T-helper 2 cell treated with Interferon-gamma antibody and Interleukin-4, amounts not matched to agents 5 μg/mL and 100 μg/mL, for 36 hours (primary cell): ENCODE measurements around the gene MUSK.
"Not testable (repeated sequence)": the region's sequence is repeated elsewhere in the genome, so short reads cannot be mapped to it uniquely, and the experiment has no call there.

Experiments used
- DNase-seq: peaks from one replicate; pipeline ENCODE4 v3.0.0; 2021; ENCODE audit warnings: low spot score
- H3K27ac Mint-ChIP-seq: one replicate; pipeline ENCODE4 v1.8.0; 2021; ENCODE audit warnings: mild to moderate bottlenecking, mixed read lengths
- H3K27me3 Mint-ChIP-seq: one replicate; pipeline ENCODE4 v1.8.0; 2021; ENCODE audit warnings: low read depth, mixed read lengths
- H3K36me3 Mint-ChIP-seq: one replicate; pipeline ENCODE4 v1.8.0; 2021; ENCODE audit warnings: low read depth, mixed read lengths
- H3K4me1 Mint-ChIP-seq: one replicate; pipeline ENCODE4 v1.8.0; 2021; ENCODE audit warnings: low read depth, mixed read lengths
- H3K4me3 Mint-ChIP-seq: one replicate; pipeline ENCODE4 v1.8.0; 2022; ENCODE audit warnings: mild to moderate bottlenecking, moderate library complexity, mixed read lengths
- H3K9me3 Mint-ChIP-seq: one replicate; pipeline ENCODE4 v1.8.0; 2021; ENCODE audit warnings: mixed read lengths

The MUSK gene

DNA sequence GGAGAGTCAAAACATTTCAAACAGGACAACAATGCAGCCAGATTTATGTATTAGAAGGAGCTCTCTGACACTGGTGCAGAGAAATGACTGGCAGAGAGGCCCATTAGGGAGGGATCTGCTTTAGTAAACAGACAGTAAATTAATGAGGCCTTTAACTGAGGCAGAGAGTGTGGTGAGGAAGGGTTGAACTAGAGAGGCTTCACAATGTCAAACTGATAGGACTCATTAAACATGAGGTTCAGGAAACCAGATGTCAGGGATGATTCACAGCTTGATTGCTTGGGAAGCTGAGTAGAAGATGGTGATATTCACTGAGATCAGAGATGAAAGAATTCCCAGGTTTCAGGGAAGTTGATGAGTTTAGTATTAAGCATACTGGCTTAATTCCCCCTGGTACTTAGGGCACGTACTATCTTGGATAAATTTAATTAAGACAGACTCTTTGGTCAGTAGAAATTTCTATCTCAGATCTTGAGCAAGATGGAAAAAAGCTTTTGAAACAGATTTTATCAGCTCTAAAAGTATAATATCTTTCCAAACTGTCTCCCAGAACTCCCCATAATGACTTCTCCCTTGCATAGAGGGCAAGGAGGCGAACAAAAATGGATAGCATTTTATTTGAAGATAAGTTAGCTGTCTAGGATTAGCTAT lies 8.6 kb upstream of the MUSK start:
- Mint-ChIP-seq H3K4me3 (no peak overlapping the region), H3K27ac (no peak overlapping the region), H3K4me1 (no peaks in the 10 kb centered on the region), H3K27me3 (no peaks in the 10 kb centered on the region), H3K9me3 (no peaks in the 10 kb centered on the region), H3K36me3 (no peaks in the 10 kb centered on the region)
- no peak for DNase-seq

DNA sequence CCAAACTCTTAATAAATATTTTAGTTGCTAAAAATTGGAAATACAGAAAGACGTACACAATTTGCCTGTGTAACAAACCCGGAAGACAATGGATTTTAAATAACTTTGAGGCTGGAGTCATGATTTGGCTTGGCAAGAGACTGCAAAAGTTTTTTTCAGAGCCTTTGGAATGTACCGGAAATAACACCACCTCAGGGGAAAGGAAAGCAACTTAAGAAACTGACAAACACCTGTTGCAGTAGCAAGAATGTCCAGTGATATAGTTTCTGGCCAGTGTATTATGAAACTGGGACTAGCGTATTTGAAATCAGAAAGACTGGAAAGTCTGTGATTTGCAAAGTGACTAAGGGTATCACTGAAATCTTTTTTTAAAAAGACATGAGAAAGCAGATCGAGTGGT lies 842 bp downstream of the MUSK start:
- Mint-ChIP-seq H3K27me3 (no peaks in the 10 kb centered on the region), H3K36me3 (no peaks in the 10 kb centered on the region)

DNA sequence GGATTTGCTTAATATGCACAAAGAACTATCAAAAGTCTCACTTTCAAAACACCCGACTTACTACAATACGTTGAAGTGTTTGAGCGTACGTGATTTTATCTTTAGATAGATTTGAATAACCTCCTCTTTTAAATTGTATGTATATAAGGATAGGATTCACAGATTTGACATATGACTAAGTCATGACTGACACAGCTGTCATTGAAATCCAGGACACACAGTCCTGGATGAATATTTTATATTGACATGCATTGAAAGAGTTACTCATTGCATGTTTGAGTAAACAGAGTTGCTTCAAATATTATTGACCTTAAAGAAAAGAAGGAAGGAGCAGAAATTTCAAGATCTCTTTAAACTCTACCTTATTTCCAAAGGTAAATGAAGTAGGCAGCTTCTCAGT lies 3.3 kb downstream of the MUSK start:
- DNase-seq, result no peak
- Mint-ChIP-seq H3K4me3 (no peak overlapping the region), H3K27me3 (no peaks in the 10 kb centered on the region), H3K9me3 (no peaks in the 10 kb centered on the region), H3K4me1 (no peaks in the 10 kb centered on the region), H3K27ac (no peak overlapping the region), H3K36me3 (no peaks in the 10 kb centered on the region)

More for the DNA sequence above, 842 bp downstream of the MUSK start:
- no peak overlapping the region for H3K4me3 Mint-ChIP-seq
- no peaks in the 10 kb centered on the region for H3K9me3 Mint-ChIP-seq
- no peaks in the 10 kb centered on the region for H3K4me1 Mint-ChIP-seq
- H3K27ac Mint-ChIP-seq, result no peak overlapping the region
- DNase-seq, result no peak

DNA sequence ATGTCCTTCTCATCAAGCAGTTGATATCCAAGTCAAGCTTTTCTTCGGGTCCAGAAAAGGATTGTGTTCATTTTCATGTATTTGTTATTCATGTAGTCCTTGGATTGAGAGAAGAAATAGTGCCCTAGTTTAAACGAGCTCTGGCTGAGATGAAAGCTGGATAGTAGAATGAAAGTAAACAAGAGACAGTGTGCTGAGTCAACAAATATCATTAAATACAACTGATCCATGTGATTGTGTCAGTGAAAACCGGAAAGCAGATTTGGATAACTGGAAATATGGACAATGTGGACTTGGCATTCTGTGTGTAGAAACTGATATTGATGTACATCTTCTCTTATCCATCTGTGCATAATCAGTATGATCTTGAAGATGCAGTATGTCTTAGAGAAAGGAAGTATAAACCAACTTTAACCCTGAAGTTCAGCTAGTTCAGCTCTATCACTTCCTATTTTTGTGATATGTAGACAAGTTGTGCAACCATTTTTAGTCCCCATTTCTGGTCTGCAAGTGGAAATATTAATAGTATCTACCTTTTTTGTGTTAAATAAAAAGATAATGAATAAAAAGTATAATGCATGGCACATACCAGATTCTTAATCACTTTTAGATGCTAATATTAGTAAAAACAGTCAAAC lies 4.4 kb downstream of the MUSK start:
- Mint-ChIP-seq H3K27me3 (no peaks in the 10 kb centered on the region), H3K4me1 (no peaks in the 10 kb centered on the region), H3K4me3 (no peak overlapping the region), H3K36me3 (no peaks in the 10 kb centered on the region), H3K9me3 (no peaks in the 10 kb centered on the region), H3K27ac (no peak overlapping the region)
- no peak for DNase-seq

DNA sequence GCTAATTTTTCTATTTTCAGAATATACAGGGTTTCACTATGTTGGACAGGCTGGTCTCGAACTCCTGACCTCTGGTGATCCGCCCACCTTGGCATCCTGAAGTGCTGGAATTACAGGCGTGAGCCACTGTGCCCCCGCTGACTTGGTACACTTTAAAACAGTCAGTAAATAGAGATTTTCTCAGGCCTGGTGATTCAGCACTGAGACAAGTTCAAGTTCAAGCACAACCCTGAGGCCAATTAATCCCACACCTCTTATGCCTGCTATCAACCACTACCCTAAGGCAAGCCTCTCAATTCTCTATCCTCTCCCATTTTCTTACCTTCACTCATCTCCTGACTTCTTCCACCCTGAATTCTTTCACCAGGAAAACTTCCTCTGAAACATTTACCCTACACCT lies 18.9 kb downstream of the MUSK start:
- Mint-ChIP-seq H3K4me3 (no peak overlapping the region), H3K36me3 (no peaks in the 10 kb centered on the region), H3K27ac (no peak overlapping the region), H3K9me3 (no peaks in the 10 kb centered on the region), H3K27me3 (no peaks in the 10 kb centered on the region), H3K4me1 (no peaks in the 10 kb centered on the region)
- no peak for DNase-seq

DNA sequence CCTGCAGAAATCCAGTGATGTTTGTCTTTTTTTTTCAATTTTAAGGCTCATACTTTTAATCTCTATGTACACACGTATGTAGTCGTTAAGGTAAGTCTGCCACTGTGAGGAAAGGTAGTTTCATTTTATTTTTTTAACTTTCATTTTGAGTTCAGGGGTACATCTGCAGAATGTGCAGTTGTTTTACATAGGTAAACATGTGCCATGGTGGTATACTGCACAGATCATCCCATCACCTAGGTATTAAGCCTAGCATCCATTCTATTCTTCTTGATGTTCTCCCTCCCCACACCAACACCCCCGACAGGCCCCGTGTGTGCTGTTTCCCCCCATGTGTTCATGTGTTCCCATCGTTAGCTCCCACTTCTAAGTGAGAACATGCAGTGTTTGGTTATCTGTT lies 19.7 kb downstream of the MUSK start:
- Mint-ChIP-seq H3K4me1 (no peaks in the 10 kb centered on the region), H3K27me3 (no peaks in the 10 kb centered on the region), H3K4me3 (no peak overlapping the region), H3K27ac (no peak overlapping the region), H3K9me3 (no peaks in the 10 kb centered on the region), H3K36me3 (no peaks in the 10 kb centered on the region)
- DNase-seq, result no peak

DNA sequence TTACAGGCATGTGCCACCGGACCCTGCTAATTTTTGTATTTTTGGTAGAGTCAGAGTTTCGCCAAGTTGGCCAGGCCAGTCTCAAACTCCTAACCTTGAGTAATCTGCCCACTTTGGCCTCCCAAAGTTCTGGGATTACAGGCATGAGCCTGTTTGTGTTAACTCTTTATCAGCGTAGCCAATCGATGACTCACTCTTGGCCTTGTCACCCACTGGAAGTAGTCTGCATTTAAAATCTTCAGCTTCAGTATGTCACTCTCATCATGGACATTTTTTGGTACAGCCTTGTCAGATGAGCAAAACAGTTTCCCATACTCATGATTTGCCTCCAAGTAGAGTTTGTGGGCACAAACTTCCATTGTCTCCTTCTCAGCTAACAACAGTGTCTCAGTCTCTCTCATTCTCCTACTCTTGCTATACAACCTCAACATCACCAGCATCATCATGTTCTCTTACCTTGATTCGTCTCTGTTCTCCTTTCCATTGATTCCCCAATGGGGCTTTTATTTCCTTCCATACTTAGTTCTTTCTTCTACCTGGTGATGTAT lies 22.5 kb downstream of the MUSK start:
- peak; percentile 15 for DNase-seq
- H3K27me3 Mint-ChIP-seq, result no peaks in the 10 kb centered on the region

DNA sequence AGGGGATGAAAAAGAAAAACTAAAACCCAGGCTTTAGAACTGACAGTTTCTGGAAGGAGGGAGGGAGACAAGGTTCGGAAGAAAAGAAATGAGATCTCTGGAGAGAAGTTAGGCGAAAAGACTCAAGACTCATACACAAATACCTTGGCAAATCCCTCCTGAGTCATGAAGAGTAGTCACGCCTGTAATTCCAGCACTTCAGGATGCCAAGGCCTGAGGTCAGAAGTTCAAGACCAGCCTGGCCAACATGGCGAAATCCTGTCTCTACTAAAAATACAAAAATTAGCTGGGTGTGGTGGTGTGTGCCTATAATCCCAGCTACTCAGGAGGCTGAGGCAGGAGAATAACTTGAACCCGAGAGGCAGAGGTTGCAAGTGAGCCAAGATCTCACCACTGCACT lies 27.3 kb downstream of the MUSK start:
- DNase-seq, H3K27me3 Mint-ChIP-seq, H3K36me3 Mint-ChIP-seq, H3K9me3 Mint-ChIP-seq, H3K27ac Mint-ChIP-seq, H3K4me1 Mint-ChIP-seq, H3K4me3 Mint-ChIP-seq: not testable (repeated sequence)

More for the DNA sequence above, 22.5 kb downstream of the MUSK start:
- Mint-ChIP-seq H3K36me3 (no peaks in the 10 kb centered on the region), H3K4me1 (no peaks in the 10 kb centered on the region), H3K27ac (no peak overlapping the region), H3K4me3 (no peak overlapping the region), H3K9me3 (no peaks in the 10 kb centered on the region)

DNA sequence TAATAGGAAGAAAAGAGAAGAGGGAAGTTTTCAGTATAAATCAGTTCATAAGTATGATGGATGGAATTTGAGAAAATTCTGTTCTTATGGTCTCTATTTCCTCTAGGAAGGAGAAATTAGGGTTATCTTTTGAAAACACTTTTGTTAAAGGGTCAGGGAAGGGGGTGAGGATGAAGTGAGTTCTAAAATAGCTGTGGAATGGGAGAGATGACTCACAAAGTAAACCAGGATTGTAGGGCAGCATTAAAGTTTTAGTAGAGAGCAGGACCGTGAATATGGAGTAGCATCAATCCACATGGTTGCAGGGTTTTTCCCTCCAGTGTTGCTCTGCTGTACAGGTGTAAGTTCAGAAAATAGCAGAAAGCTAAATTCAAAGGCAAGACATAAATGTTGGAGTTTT lies 32.4 kb downstream of the MUSK start:
- Mint-ChIP-seq H3K36me3 (no peaks in the 10 kb centered on the region), H3K9me3 (no peaks in the 10 kb centered on the region), H3K4me3 (no peak overlapping the region), H3K27me3 (no peaks in the 10 kb centered on the region), H3K27ac (no peak overlapping the region), H3K4me1 (no peaks in the 10 kb centered on the region)
- DNase-seq, result no peak

DNA sequence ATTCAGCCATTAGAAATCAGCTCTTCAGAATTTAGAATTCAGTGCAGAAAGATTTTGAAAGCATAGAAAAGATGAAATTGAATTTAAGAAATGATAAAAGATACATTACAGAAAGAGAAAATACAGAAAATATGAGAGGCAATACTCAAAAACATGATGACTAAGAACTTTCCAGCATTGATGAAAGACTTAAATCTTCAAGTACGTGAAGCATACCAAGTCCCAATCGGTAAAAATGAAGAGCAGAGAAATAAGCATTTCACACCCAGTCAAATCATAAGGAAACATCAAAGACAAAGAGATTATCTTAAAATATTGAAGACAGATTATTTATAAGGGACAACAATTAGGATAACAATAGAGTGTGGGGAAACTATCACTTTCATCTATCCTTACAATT lies 35.1 kb downstream of the MUSK start:
- Mint-ChIP-seq H3K27me3 (no peaks in the 10 kb centered on the region), H3K4me3 (no peak overlapping the region), H3K27ac (no peak overlapping the region)

DNA sequence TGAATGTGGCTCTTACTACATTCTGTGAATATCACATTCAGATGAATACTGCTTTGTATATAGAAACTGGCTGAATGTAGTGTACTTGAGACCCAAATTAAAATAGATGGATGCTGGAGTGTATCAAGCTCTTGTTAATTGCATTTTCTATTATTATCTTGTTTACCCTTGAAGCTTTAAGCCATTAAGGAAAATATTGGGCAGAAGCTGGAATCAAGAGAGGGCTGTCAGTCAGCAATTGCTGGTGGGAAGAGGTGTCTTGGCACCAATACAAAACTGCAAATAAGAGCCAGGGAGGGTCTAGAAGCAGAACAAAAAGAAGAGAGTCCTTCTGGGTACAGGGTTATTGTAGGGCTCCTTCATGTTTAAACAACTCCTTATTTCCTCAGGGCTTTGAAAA lies 38.8 kb downstream of the MUSK start:
- Mint-ChIP-seq H3K36me3 (no peaks in the 10 kb centered on the region), H3K4me1 (no peaks in the 10 kb centered on the region), H3K27ac (no peak overlapping the region), H3K4me3 (no peak overlapping the region), H3K27me3 (no peaks in the 10 kb centered on the region), H3K9me3 (no peaks in the 10 kb centered on the region)
- no peak for DNase-seq

More for the DNA sequence above, 35.1 kb downstream of the MUSK start:
- no peak for DNase-seq
- no peaks in the 10 kb centered on the region for H3K36me3 Mint-ChIP-seq
- no peaks in the 10 kb centered on the region for H3K9me3 Mint-ChIP-seq
- H3K4me1 Mint-ChIP-seq, result no peaks in the 10 kb centered on the region

DNA sequence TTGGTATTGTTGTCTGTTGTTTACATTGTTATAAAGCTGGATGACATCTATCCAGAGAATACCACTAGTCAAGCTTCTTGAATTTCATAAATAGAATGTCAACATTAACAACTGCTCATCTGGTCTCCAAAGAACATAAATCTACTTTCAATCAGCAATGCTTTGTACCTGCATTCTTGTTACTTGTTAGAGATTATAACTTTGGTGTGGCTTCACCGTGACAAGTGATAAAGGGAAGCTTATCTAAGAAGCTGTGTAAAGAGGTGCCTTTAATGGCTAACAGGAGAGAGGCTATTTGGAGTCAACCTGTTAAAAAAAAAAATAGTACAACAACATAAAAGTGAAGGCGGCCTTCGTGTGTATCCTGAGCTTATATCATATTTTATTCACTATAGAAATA lies 41.8 kb downstream of the MUSK start:
- H3K27me3 Mint-ChIP-seq, result no peaks in the 10 kb centered on the region
- no peaks in the 10 kb centered on the region for H3K36me3 Mint-ChIP-seq
- no peak for DNase-seq
- H3K4me3 Mint-ChIP-seq, result no peak overlapping the region
- H3K4me1 Mint-ChIP-seq, result no peaks in the 10 kb centered on the region
- no peak overlapping the region for H3K27ac Mint-ChIP-seq
- no peaks in the 10 kb centered on the region for H3K9me3 Mint-ChIP-seq

DNA sequence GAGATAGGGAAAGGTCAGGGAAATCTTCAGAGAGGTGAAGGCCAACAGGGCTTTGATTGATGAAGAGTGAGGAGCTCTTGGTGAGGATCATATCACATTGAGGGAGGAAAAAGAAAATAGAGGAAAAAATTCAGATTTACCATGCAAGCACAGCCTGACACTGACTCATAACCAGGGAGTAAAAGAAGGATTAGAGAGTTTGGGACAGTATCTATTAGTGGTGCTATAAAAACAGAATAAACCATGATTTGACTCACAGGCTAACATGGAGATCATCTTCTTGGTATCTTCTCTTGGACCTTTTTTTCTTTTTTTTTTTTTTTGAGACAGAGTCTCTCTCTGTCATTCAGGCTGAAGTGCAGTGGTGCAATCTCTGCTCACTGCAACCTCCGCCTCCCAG lies 44.4 kb downstream of the MUSK start:
- no peaks in the 10 kb centered on the region for H3K4me1 Mint-ChIP-seq
- no peaks in the 10 kb centered on the region for H3K27me3 Mint-ChIP-seq
- no peak overlapping the region for H3K27ac Mint-ChIP-seq
- no peaks in the 10 kb centered on the region for H3K36me3 Mint-ChIP-seq
- DNase-seq, result no peak
- no peaks in the 10 kb centered on the region for H3K9me3 Mint-ChIP-seq
- no peak overlapping the region for H3K4me3 Mint-ChIP-seq

DNA sequence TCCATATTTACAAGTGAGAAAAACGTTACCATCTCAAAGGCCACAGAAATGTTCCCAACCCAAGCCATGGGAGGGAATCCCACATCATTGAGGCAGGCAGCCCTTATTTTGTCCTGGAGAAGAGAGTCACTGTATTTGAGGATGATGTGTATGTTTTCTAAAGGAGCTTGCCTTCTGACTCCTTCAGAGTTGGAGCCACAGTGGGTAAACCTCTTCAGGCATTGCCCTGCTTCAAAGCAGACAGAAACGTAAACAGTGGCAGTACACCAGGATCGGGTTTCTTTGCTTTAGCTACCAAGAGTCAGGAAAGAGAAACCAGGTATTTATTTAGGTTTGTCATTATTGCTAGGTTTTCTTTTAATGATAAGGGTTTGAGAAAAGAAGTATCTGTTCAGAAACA lies 45.7 kb downstream of the MUSK start:
- Mint-ChIP-seq H3K4me3 (no peak overlapping the region), H3K9me3 (no peaks in the 10 kb centered on the region), H3K4me1 (no peaks in the 10 kb centered on the region), H3K36me3 (no peaks in the 10 kb centered on the region), H3K27me3 (no peaks in the 10 kb centered on the region), H3K27ac (no peak overlapping the region)
- no peak for DNase-seq

DNA sequence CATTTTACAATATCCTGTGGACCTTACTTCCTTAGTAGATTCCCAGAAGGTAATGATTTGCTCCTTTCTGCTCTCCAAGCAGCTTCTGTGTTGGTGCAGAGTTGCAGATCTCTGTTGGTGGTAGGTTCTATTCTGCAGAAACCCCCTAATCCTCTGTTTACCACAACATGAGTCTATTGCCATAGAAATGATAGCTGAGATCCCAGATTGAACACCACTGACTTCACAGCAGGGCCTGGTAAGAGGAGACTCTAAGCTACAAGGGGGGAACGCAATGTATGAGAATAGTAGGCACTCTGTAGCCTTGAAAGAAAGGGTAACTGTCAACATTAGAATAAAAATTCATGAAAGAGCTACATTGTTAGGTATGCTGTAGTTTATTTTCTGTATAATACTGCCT lies 59.5 kb downstream of the MUSK start:
- Mint-ChIP-seq H3K27me3 (no peaks in the 10 kb centered on the region), H3K36me3 (no peaks in the 10 kb centered on the region), H3K27ac (no peak overlapping the region), H3K4me1 (no peaks in the 10 kb centered on the region), H3K4me3 (no peak overlapping the region), H3K9me3 (no peaks in the 10 kb centered on the region)
- DNase-seq, result no peak
